Calu3 (cell line): Measurements from ENCODE around the gene SLC26A11. TPM values are rescaled to one million over a fixed set of nuclear protein-coding genes. Genes with fewer than 3 reads are reported as not detected.

Experiments used
- BruUV-seq: library from RNA; stranded (reverse); fragments of 400-500 nt; replicated peaks from 2 replicates; lab custom pipeline; 2021; lab: Mats Ljungman, UMichigan
- CTCF ChIA-PET: fragments of 300-600 bp; sonication (Branson Sonifier 250); formaldehyde crosslinking; loops from one replicate; lab custom pipeline; 2022; ENCODE audit warnings: antibody characterized with exemption; lab: Charles Lee
- DNase-seq: peaks from one replicate; pipeline ENCODE4 v3.0.0; 2022
- H3K27ac Mint-ChIP-seq: one replicate; pipeline ENCODE4 v1.8.0; 2022; ENCODE audit warnings: mixed read lengths; ENCODE audit not compliant: unreplicated experiment
- H3K27me3 Mint-ChIP-seq: one replicate; pipeline ENCODE4 v1.8.0; 2022; ENCODE audit warnings: mixed read lengths; ENCODE audit not compliant: unreplicated experiment
- H3K36me3 Mint-ChIP-seq: one replicate; pipeline ENCODE4 v1.8.0; 2022; ENCODE audit warnings: mild to moderate bottlenecking, moderate library complexity, mixed read lengths; ENCODE audit not compliant: insufficient read depth, unreplicated experiment
- H3K4me1 Mint-ChIP-seq: one replicate; pipeline ENCODE4 v1.8.0; 2022; ENCODE audit warnings: mild to moderate bottlenecking, low read depth, mixed read lengths; ENCODE audit not compliant: unreplicated experiment
- H3K4me3 Mint-ChIP-seq: one replicate; pipeline ENCODE4 v1.8.0; 2022; ENCODE audit warnings: mild to moderate bottlenecking, low read depth, moderate library complexity, mixed read lengths; ENCODE audit not compliant: unreplicated experiment
- H3K9me3 Mint-ChIP-seq: one replicate; pipeline ENCODE4 v1.8.0; 2022; ENCODE audit warnings: low read depth, mixed read lengths; ENCODE audit not compliant: unreplicated experiment
- intact Hi-C: fragments of 100-400 bp; cut with micrococcal nuclease; formaldehyde crosslinking; loops from one replicate; pipeline ENCODE4 v1.10.0; 2022; ENCODE audit not compliant: unreplicated experiment
- total RNA-seq: library from RNA; stranded (reverse); gene quantifications from 2 replicates; pipeline ENCODE4 v1.2.3, GENCODE V29; 2022
- TF ChIP-seq, protein P1 (sequence below): fragments of 200-600 bp; IDR thresholded peaks from one replicate; pipeline ENCODE4 v1.8.0; 2022; ENCODE audit warnings: antibody characterized with exemption; ENCODE audit not compliant: unreplicated experiment

The SLC26A11 gene
- total RNA-seq, 1 experiment from 2014 or later, result 7.2 TPM

DNA sequence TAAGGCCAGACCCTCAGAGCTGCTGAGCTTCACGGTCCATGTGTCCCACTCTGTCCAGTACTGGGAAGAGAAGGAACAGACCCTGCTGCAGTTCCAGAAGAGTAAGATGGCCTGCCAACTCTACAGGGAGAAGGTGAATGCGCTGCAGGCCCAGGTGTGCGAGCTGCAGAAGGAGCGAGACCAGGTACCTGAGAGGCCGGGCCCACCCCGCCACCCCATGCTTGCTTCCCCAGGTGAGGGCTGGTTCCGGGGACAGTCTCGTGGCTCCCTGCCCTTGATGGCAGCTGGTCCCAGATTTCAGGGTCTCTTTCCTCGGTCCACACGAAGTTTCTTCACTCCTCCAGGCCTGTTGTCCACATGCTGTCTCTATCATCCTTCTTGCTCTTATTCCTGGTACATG, 29.5 kb upstream of the SLC26A11 start:
- H3K4me1 Mint-ChIP-seq, result peaks cover 11% of the 10 kb centered on the region

DNA sequence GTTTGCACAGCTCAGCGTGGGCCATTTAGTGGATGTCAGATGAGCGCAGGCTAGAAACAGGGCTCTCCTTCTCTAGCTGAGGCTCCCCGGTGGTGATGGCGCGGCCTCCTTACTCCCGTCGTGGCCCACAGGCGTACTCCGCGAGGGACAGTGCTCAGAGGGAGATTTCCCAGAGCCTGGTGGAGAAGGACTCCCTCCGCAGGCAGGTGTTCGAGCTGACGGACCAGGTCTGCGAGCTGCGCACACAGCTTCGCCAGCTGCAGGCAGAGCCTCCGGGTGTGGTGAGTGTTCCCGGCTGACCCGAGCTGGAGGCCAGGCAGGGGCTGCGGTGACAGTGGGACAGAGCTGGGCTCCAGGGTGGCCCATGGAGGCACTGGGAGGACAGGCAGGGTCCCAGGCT, 29.0 kb upstream of the SLC26A11 start:
- no peak overlapping the region for H3K27ac Mint-ChIP-seq
- no TSS peak for BruUV-seq
- intact Hi-C loops, result no loop called here
- no peak for DNase-seq
- CTCF ChIA-PET, result no interaction called here
- H3K4me3 Mint-ChIP-seq, result no peak overlapping the region
- H3K27me3 Mint-ChIP-seq, result no peaks in the 10 kb centered on the region
- H3K4me1 Mint-ChIP-seq, result peaks cover 11% of the 10 kb centered on the region
- no peaks in the 10 kb centered on the region for H3K9me3 Mint-ChIP-seq
- H3K36me3 Mint-ChIP-seq, result no peaks in the 10 kb centered on the region
- TF ChIP-seq, protein P1, sequence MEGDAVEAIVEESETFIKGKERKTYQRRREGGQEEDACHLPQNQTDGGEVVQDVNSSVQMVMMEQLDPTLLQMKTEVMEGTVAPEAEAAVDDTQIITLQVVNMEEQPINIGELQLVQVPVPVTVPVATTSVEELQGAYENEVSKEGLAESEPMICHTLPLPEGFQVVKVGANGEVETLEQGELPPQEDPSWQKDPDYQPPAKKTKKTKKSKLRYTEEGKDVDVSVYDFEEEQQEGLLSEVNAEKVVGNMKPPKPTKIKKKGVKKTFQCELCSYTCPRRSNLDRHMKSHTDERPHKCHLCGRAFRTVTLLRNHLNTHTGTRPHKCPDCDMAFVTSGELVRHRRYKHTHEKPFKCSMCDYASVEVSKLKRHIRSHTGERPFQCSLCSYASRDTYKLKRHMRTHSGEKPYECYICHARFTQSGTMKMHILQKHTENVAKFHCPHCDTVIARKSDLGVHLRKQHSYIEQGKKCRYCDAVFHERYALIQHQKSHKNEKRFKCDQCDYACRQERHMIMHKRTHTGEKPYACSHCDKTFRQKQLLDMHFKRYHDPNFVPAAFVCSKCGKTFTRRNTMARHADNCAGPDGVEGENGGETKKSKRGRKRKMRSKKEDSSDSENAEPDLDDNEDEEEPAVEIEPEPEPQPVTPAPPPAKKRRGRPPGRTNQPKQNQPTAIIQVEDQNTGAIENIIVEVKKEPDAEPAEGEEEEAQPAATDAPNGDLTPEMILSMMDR, result no peak

More for the DNA sequence above, 29.5 kb upstream of the SLC26A11 start:
- H3K27ac Mint-ChIP-seq, result no peak overlapping the region
- no peak for DNase-seq
- H3K4me3 Mint-ChIP-seq, result no peak overlapping the region
- CTCF ChIA-PET, result no interaction called here
- intact Hi-C loops, result no loop called here
- H3K9me3 Mint-ChIP-seq, result no peaks in the 10 kb centered on the region
- H3K27me3 Mint-ChIP-seq, result no peaks in the 10 kb centered on the region
- no TSS peak for BruUV-seq
- H3K36me3 Mint-ChIP-seq, result no peaks in the 10 kb centered on the region
- TF ChIP-seq, protein P1, result no peak

- Mint-ChIP-seq H3K4me3 (no peak overlapping the region), H3K27ac (no peak overlapping the region), H3K9me3 (no peaks in the 10 kb centered on the region), H3K27me3 (no peaks in the 10 kb centered on the region), H3K36me3 (no peaks in the 10 kb centered on the region), H3K4me1 (peaks cover 7% of the 10 kb centered on the region)
- CTCF ChIA-PET, result no interaction called here
- no peak for DNase-seq
- TF ChIP-seq, protein P1, result no peak
- BruUV-seq, result no TSS peak
- intact Hi-C loops, result no loop called here
Observed at GRCh38 chr17:80191865-80192661, 28.2 kb upstream of the SLC26A11 start.

- DNase-seq, result no peak
- H3K9me3 Mint-ChIP-seq, result no peaks in the 10 kb centered on the region
- no peak overlapping the region for H3K4me3 Mint-ChIP-seq
- BruUV-seq, result no TSS peak
- intact Hi-C loops, result no loop called here
- TF ChIP-seq, protein P1, result no peak
- no peak overlapping the region for H3K27ac Mint-ChIP-seq
- H3K27me3 Mint-ChIP-seq, result no peaks in the 10 kb centered on the region
- peaks cover 5% of the 10 kb centered on the region for H3K36me3 Mint-ChIP-seq
- CTCF ChIA-PET, result no interaction called here
- no peaks in the 10 kb centered on the region for H3K4me1 Mint-ChIP-seq
Observed at GRCh38 chr17:80195141-80195540, 25.1 kb upstream of the SLC26A11 start.
